Activated T-helper 1 cell treated with anti-CD3 and anti-CD28 coated beads, Interleukin-12 subunit alpha, Interleukin-12 subunit beta, Interleukin-2, Interleukin-4 antibody, amounts not matched to agents 30 ng/mL and 10 ng/mL and 1 ng/mL, durations not matched to agents 14 hours and 24 hours and 36 hours (primary cell): ENCODE measurements around the gene RFX2. TPM values are rescaled to one million over a fixed set of nuclear protein-coding genes. Genes with fewer than 3 reads are reported as not detected.

Experiments used
- DNase-seq: peaks from one replicate; pipeline ENCODE4 v3.0.0; 2021; ENCODE audit warnings: low spot score
- H3K27ac Mint-ChIP-seq: one replicate; pipeline ENCODE4 v1.8.0; 2021; ENCODE audit warnings: mild to moderate bottlenecking, mixed read lengths
- H3K27me3 Mint-ChIP-seq: one replicate; pipeline ENCODE4 v1.8.0; 2022; ENCODE audit warnings: mild to moderate bottlenecking, moderate library complexity, mixed read lengths; ENCODE audit not compliant: insufficient read depth
- H3K36me3 Mint-ChIP-seq: one replicate; pipeline ENCODE4 v1.8.0; 2021; ENCODE audit warnings: low read depth, mixed read lengths
- H3K4me1 Mint-ChIP-seq: one replicate; pipeline ENCODE4 v1.8.0; 2021; ENCODE audit warnings: low read depth, mixed read lengths
- H3K4me3 Mint-ChIP-seq: one replicate; pipeline ENCODE4 v1.8.0; 2021; ENCODE audit warnings: mild to moderate bottlenecking, moderate library complexity, mixed read lengths
- H3K9me3 Mint-ChIP-seq: one replicate; pipeline ENCODE4 v1.8.0; 2021; ENCODE audit warnings: mixed read lengths
- intact Hi-C: fragments of 100-400 bp; cut with micrococcal nuclease; formaldehyde crosslinking; loops from one replicate; pipeline ENCODE4 v1.15.1; 2024
- total RNA-seq: library from RNA; stranded (reverse); gene quantifications from 2 replicates; pipeline ENCODE4 v1.2.3, GENCODE V29; 2022

The RFX2 gene
- total RNA-seq, 1 donor from 2014 or later, result 9.2 TPM

- H3K4me3 Mint-ChIP-seq, result no peak overlapping the region
Observed at GRCh38 chr19:5943623-5944022, 166.7 kb downstream of the RFX2 start.

More at GRCh38 chr19:5943623-5944022, 166.7 kb downstream of the RFX2 start:
- Mint-ChIP-seq H3K9me3 (no peaks in the 10 kb centered on the region), H3K4me1 (peaks cover 18% of the 10 kb centered on the region), H3K27me3 (no peaks in the 10 kb centered on the region), H3K27ac (no peak overlapping the region), H3K36me3 (peaks cover 21% of the 10 kb centered on the region)
- DNase-seq, result no peak
- intact Hi-C loops, result no loop called here

Other genes starting within 250 kb of the RFX2 start
- not detected in 2 replicates for gene FUT5, start 240.0 kb downstream of the RFX2 start, total RNA-seq
- 230 and 243 TPM in 2 replicates for gene NDUFA11, start 206.7 kb downstream of the RFX2 start, total RNA-seq
- gene VMAC, start 205.6 kb downstream of the RFX2 start, total RNA-seq, result 3.5 and 4.2 TPM in 2 replicates
- gene CAPS, start 196.2 kb downstream of the RFX2 start, total RNA-seq, result 3.4 and 3.6 TPM in 2 replicates
- gene RANBP3, start 132.4 kb downstream of the RFX2 start, total RNA-seq, result 122 and 126 TPM in 2 replicates
- not detected in 2 replicates for gene ACSBG2, start 25.2 kb upstream of the RFX2 start, total RNA-seq
- 71.6 and 77.4 TPM in 2 replicates for gene MLLT1, start 169.5 kb upstream of the RFX2 start, total RNA-seq
- 0.24 TPM in 1 of 2 replicates, not detected in the other for gene ACER1, start 223.1 kb upstream of the RFX2 start, total RNA-seq